Lower leg skin (tissue), 4 donors: ENCODE measurements around the gene SDK2. TPM values are rescaled to one million over a fixed set of nuclear protein-coding genes. Genes with fewer than 3 reads are reported as not detected.

Experiments
- DNase-seq, 2 donors: peaks; one replicate each; pipeline ENCODE4 v3.0.0-alpha.2; 2019; ENCODE audit warnings: low spot score in 2 of 2
- H3K4me3 ChIP-seq: fragments of 200-600 bp; sonication (generic); 2 replicates; pipeline ENCODE4 v1.5.1; 2017; ENCODE audit warnings: mild to moderate bottlenecking, low read depth; ENCODE audit not compliant: poor library complexity, severe bottlenecking
- POLR2A ChIP-seq, 2 donors: fragments of 450-650 bp; IDR thresholded peaks; one replicate each; pipeline ENCODE4 v1.6.1; 2016 to 2017; ENCODE audit warnings: antibody characterized with exemption in 2 of 2, mild to moderate bottlenecking in 1 of 2, moderate library complexity in 1 of 2
- WGBS, 2 donors: methylation state at CpG; one replicate each; pipeline ENCODE4 v1.1.5; 2018; 5-methylcytosine and 5-hydroxymethylcytosine counted together
- intact Hi-C: fragments of 100-400 bp; cut with DNase I; formaldehyde crosslinking; loops from one replicate; pipeline ENCODE4 v1.15.0; 2023; ENCODE audit warnings: low total_unique reads
- total RNA-seq, 4 donors: library from RNA; depleted of rRNA; stranded (reverse); fragments of >200 nt; gene quantifications; one replicate each; pipeline ENCODE4 v1.1.0, GENCODE V29; 2016
- TF ChIP-seq, protein P1 (sequence below), 3 donors: fragments of 450-650 bp; IDR thresholded peaks; one replicate each; pipeline ENCODE4 v1.5.1; 2016; ENCODE audit warnings: antibody characterized with exemption in 3 of 3, mild to moderate bottlenecking in 3 of 3, moderate library complexity in 2 of 3

Gene SDK2
- total RNA-seq, 4 donors from 2014 or later: 1.5 to 4.4 (median 1.6) TPM

DNA sequence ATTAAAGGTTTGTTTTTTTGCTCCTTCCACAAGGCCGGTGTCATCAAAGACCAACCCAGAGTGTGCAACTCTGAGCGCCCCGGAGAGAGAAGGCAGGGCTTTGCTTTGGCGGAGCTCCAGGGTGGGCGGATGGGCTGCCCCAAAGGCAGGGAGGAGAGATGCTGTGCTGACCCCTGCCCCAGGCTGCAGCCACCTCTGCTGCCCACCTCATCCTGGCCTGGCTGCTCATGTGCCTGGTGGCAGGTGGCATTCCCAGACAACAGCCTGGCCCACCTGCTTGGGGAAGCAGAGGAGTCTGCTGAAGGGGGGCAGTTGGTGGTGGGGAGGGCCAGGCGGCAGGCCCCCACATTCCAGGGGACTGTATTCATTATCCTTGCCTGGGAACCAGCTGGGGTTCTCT, 122.1 kb downstream of the SDK2 start:
- WGBS, 2 donors: 77 to 87% methylated on average over 6 of the region's 6 CpGs
- DNase-seq: no peak

GRCh38 chr17:73521376-73521775, 122.9 kb downstream of the SDK2 start:
- no peak overlapping the region for H3K4me3 ChIP-seq
- TF ChIP-seq POLR2A (IDR thresholded peaks at IDR 0.05): no peak
- TF ChIP-seq, protein P1, sequence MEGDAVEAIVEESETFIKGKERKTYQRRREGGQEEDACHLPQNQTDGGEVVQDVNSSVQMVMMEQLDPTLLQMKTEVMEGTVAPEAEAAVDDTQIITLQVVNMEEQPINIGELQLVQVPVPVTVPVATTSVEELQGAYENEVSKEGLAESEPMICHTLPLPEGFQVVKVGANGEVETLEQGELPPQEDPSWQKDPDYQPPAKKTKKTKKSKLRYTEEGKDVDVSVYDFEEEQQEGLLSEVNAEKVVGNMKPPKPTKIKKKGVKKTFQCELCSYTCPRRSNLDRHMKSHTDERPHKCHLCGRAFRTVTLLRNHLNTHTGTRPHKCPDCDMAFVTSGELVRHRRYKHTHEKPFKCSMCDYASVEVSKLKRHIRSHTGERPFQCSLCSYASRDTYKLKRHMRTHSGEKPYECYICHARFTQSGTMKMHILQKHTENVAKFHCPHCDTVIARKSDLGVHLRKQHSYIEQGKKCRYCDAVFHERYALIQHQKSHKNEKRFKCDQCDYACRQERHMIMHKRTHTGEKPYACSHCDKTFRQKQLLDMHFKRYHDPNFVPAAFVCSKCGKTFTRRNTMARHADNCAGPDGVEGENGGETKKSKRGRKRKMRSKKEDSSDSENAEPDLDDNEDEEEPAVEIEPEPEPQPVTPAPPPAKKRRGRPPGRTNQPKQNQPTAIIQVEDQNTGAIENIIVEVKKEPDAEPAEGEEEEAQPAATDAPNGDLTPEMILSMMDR (IDR thresholded peaks at IDR 0.05): no peak
- DNase-seq: no peak
- intact Hi-C loops: no loop called here
- 86 to 88% methylated on average over 5 of the region's 5 CpGs for WGBS, 2 donors

More for the DNA sequence above, 122.1 kb downstream of the SDK2 start:
- TF ChIP-seq POLR2A (IDR thresholded peaks at IDR 0.05): no peak
- TF ChIP-seq, protein P1 (IDR thresholded peaks at IDR 0.05): no peak
- intact Hi-C loops: no loop called here
- H3K4me3 ChIP-seq: no peak overlapping the region

- intact Hi-C loops: no loop called here
- 88 to 91% methylated on average over 7 of the region's 7 CpGs for WGBS, 2 donors
- DNase-seq: no peak
- no peak overlapping the region for H3K4me3 ChIP-seq
- TF ChIP-seq, protein P1 (IDR thresholded peaks at IDR 0.05): no peak
- no peak for TF ChIP-seq POLR2A (IDR thresholded peaks at IDR 0.05)
These were observed 123.9 kb downstream of the SDK2 start for GRCh38 chr17:73520369-73520761.

- WGBS, 2 donors: 88 to 89% methylated on average over 22 of the region's 22 CpGs
- DNase-seq: no peak
- TF ChIP-seq, protein P1 (IDR thresholded peaks at IDR 0.05): no peak
- no peak for TF ChIP-seq POLR2A (IDR thresholded peaks at IDR 0.05)
- intact Hi-C loops: no loop called here
- no peak overlapping the region for H3K4me3 ChIP-seq
These were observed 124.4 kb downstream of the SDK2 start for GRCh38 chr17:73519714-73520368.

- WGBS, 2 donors: 93 to 98% methylated on average over 6 of the region's 6 CpGs
- intact Hi-C loops: no loop called here
- H3K4me3 ChIP-seq: no peak overlapping the region
- TF ChIP-seq, protein P1 (IDR thresholded peaks at IDR 0.05): no peak
- no peak for TF ChIP-seq POLR2A (IDR thresholded peaks at IDR 0.05)
- no peak for DNase-seq
These were observed 125.2 kb downstream of the SDK2 start for GRCh38 chr17:73519011-73519410.

GRCh38 chr17:73516431-73516830, 127.8 kb downstream of the SDK2 start:
- DNase-seq: no peak
- TF ChIP-seq POLR2A (IDR thresholded peaks at IDR 0.05): no peak
- TF ChIP-seq, protein P1 (IDR thresholded peaks at IDR 0.05): no peak
- intact Hi-C loops: no loop called here
- WGBS, 2 donors: 91% methylated on average over 11 of the region's 11 CpGs
- H3K4me3 ChIP-seq: no peak overlapping the region
